ENCODE results near the gene OR7G2. TPM values are rescaled to one million over a fixed set of nuclear protein-coding genes. Genes with fewer than 3 reads are reported as not detected.
A peak's percentile ranks its signal among the peaks of the same experiment; 100 is the strongest.
"Not testable (repeated sequence)": the region's sequence is repeated elsewhere in the genome, so short reads cannot be mapped to it uniquely, and the experiment has no call there.

The OR7G2 gene
- total RNA-seq, 1 experiment from 2014 or later, result not detected

GRCh38 chr19:9054207-9054606 lies 53.1 kb downstream of the OR7G2 start:
- Histone ChIP-seq H3K36me3 (ENCODE audit: low read depth, low read length) (no peaks in the 10 kb centered on the region), H3K27me3 (ENCODE audit: low read length) (no peaks in the 10 kb centered on the region), H3F3A (ENCODE audit: low read length, unreplicated experiment) (no peaks in the 10 kb centered on the region), H3K4me2 (ENCODE audit: low read length) (peak overlapping the region; percentile 76), H3K27ac (ENCODE audit: low read length) (peak overlapping the region; percentile 94), H3K79me2 (ENCODE audit: low read length) (no peaks in the 10 kb centered on the region), H3K4me3 (ENCODE audit: low read length) (peak overlapping the region; percentile 4; the same call in 1 of the 2 replicates), H3K9me3 (ENCODE audit: low read length) (no peaks in the 10 kb centered on the region), H3K9ac (ENCODE audit: low read length) (peak overlapping the region; percentile 39), H3K4me1 (ENCODE audit: insufficient read depth, low read length) (peaks cover 31% of the 10 kb centered on the region), H3K9me2 (replicated peaks; ENCODE audit: low read length) (no peaks in the 10 kb centered on the region), H2AFZ (ENCODE audit: low read length) (no peak overlapping the region), H4K20me1 (ENCODE audit: low read length) (no peaks in the 10 kb centered on the region)
- CTCF ChIA-PET, result no interaction called here
- DNase-seq (no peak), ATAC-seq (no peak)
- no TSS peak for BruUV-seq (replicated peaks)
- intact Hi-C loops (cut with micrococcal nuclease), result no loop called here
- TF ChIP-seq CTCF (conservative IDR thresholded peaks at IDR 0.05; ENCODE audit: low read depth, low read length) (no peak), EZH2phosphoT487 (IDR thresholded peaks at IDR 0.05; ENCODE audit: borderline replicate concordance, low read length) (no peak), EZH2 (IDR thresholded peaks at IDR 0.05; ENCODE audit: low read length, unreplicated experiment) (no peak)
- POLR2A ChIA-PET (ENCODE audit: unreplicated experiment), result interaction anchor here (0.7 kb wide), 1 partner anchor 72 kb away, joined by 17 read pairs; no protein-coding TSS in a partner anchor

- H3F3A ChIP-seq (ENCODE audit: low read length, unreplicated experiment); H4K20me1 ChIP-seq (ENCODE audit: low read length); CTCF ChIA-PET; H3K9ac ChIP-seq (ENCODE audit: low read length); H3K9me2 ChIP-seq (replicated peaks; ENCODE audit: low read length); POLR2A ChIA-PET (ENCODE audit: unreplicated experiment); H3K4me3 ChIP-seq (ENCODE audit: low read length); ATAC-seq; DNase-seq; BruUV-seq (replicated peaks); intact Hi-C loops (cut with micrococcal nuclease); H2AFZ ChIP-seq (ENCODE audit: low read length); H3K79me2 ChIP-seq (ENCODE audit: low read length); H3K9me3 ChIP-seq (ENCODE audit: low read length); H3K36me3 ChIP-seq (ENCODE audit: low read depth, low read length); H3K27me3 ChIP-seq (ENCODE audit: low read length); H3K4me2 ChIP-seq (ENCODE audit: low read length): not testable (repeated sequence)
- Histone ChIP-seq H3K27ac (ENCODE audit: low read length) (peak overlapping the region; percentile 94), H3K4me1 (ENCODE audit: insufficient read depth, low read length) (peaks cover 31% of the 10 kb centered on the region)
These were observed 53.6 kb downstream of the OR7G2 start for GRCh38 chr19:9053674-9054073.

- intact Hi-C loops (cut with micrococcal nuclease), result no loop called here
- Histone ChIP-seq H3K27me3 (ENCODE audit: low read length) (no peaks in the 10 kb centered on the region), H3K4me3 (ENCODE audit: low read length) (no peak overlapping the region), H3K4me2 (ENCODE audit: low read length) (no peak overlapping the region), H4K20me1 (ENCODE audit: low read length) (no peaks in the 10 kb centered on the region), H3K9me2 (replicated peaks; ENCODE audit: low read length) (no peaks in the 10 kb centered on the region), H3K27ac (ENCODE audit: low read length) (no peak overlapping the region), H3K36me3 (ENCODE audit: low read depth, low read length) (no peaks in the 10 kb centered on the region), H3F3A (ENCODE audit: low read length, unreplicated experiment) (no peaks in the 10 kb centered on the region), H3K9me3 (ENCODE audit: low read length) (no peaks in the 10 kb centered on the region), H3K9ac (ENCODE audit: low read length) (no peak overlapping the region), H3K4me1 (ENCODE audit: insufficient read depth, low read length) (peaks cover 31% of the 10 kb centered on the region), H3K79me2 (ENCODE audit: low read length) (no peaks in the 10 kb centered on the region), H2AFZ (ENCODE audit: low read length) (no peak overlapping the region)
- TF ChIP-seq EZH2 (IDR thresholded peaks at IDR 0.05; ENCODE audit: low read length, unreplicated experiment) (no peak), EZH2phosphoT487 (IDR thresholded peaks at IDR 0.05; ENCODE audit: borderline replicate concordance, low read length) (no peak), CTCF (conservative IDR thresholded peaks at IDR 0.05; ENCODE audit: low read depth, low read length) (no peak)
- POLR2A ChIA-PET (ENCODE audit: unreplicated experiment), result no interaction called here
- BruUV-seq (replicated peaks), result no TSS peak
- CTCF ChIA-PET, result no interaction called here
- no peak for DNase-seq
- no peak for ATAC-seq
These were observed 54.4 kb downstream of the OR7G2 start for GRCh38 chr19:9052894-9053293.

Other genes starting within 250 kb of the OR7G2 start
- gene MUC16, start 97.1 kb downstream of the OR7G2 start, total RNA-seq (2014; rRNA removed), result 0.15 and 0.52 TPM in 2 replicates
- not detected in 2 replicates for gene OR1M1, start 20.4 kb downstream of the OR7G2 start, total RNA-seq (2014; rRNA removed)
- gene OR7G1, start 8.3 kb upstream of the OR7G2 start, total RNA-seq (2014; rRNA removed), result not detected in 2 replicates
- not detected in 2 replicates for gene OR7G3, start 19.5 kb upstream of the OR7G2 start, total RNA-seq (2014; rRNA removed)
- gene ZNF317, start 32.9 kb upstream of the OR7G2 start, total RNA-seq (2014; rRNA removed), result 34.7 and 41.2 TPM in 2 replicates
- 0.07 TPM in 1 of 2 replicates, not detected in the other for gene OR7D2, start 71.5 kb upstream of the OR7G2 start, total RNA-seq (2014; rRNA removed)
- not detected in 2 replicates for gene OR7D4, start 112.1 kb upstream of the OR7G2 start, total RNA-seq (2014; rRNA removed)
- gene OR7E24, start 143.5 kb upstream of the OR7G2 start, total RNA-seq (2014; rRNA removed), result not detected in 2 replicates
- 30.9 and 36.0 TPM in 2 replicates for gene ZNF699, start 202.4 kb upstream of the OR7G2 start, total RNA-seq (2014; rRNA removed)
- 13.1 and 20.1 TPM in 2 replicates for gene ZNF559, start 216.7 kb upstream of the OR7G2 start, total RNA-seq (2014; rRNA removed)